Activated CD4-positive, alpha-beta T cell treated with anti-CD3 and anti-CD28 coated beads, Interleukin-2, amount 50 U/mL, for 16 hours (primary cell): ENCODE results near the gene ATP5F1D.
"Not testable (repeated sequence)": the region's sequence is repeated elsewhere in the genome, so short reads cannot be mapped to it uniquely, and the experiment has no call there.

Source experiments
- DNase-seq: peaks from one replicate; pipeline ENCODE4 v3.0.0-alpha.2; 2020

The ATP5F1D gene

DNA sequence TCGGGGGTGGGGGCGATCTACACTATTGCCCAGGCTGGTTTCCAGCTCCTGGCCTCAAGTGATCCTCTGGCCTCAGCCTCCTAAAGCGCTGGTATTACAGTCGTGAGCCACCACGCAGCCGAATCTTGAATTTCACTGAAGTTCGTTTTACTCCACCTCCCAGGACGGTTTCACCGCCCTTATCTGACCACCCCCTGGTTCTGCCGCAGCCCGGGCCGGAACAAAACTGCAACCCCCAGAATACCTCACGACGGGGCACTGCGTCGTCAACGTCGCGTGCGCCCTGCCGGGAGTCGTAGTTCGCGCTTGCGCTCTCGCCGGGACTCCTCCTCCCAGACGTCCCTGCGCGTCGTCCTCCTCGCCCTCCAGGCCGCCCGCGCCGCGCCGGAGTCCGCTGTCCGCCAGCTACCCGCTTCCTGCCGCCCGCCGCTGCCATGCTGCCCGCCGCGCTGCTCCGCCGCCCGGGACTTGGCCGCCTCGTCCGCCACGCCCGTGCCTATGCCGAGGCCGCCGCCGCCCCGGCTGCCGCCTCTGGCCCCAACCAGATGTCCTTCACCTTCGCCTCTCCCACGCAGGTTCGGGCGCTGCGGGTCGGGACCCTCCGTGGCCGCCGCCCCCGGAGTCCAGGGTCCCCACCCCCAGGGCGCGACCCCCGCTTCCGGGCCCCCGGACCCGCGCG is at the start of gene ATP5F1D:
Gene ATP5F1D, plus strand, starts transcription at position 335 of the 679 bp plus-strand sequence. Its CDS starts 100 bp downstream, at position 435.
- peak; percentile 96 for DNase-seq

DNA sequence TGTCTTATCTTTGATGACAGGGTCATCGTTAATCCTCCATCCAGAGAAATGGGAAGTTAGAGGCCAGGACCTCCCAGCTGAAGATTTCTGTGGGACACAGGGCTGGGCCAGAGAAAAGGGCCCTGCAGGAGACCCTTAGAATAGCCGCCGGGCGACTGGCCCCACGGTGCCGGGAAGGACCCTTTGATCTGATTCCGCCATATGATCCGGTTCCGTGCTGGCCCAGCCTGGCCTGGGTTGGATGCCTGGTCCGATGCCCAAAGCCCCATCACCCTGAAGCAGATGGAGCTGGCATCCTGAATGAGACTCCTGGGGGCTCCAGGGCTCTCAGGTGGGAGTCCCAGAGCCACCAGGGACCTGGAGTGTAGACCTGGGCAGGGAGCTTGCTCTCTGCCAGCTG is 42.0 kb upstream of the ATP5F1D start:
- DNase-seq, result no peak

DNA sequence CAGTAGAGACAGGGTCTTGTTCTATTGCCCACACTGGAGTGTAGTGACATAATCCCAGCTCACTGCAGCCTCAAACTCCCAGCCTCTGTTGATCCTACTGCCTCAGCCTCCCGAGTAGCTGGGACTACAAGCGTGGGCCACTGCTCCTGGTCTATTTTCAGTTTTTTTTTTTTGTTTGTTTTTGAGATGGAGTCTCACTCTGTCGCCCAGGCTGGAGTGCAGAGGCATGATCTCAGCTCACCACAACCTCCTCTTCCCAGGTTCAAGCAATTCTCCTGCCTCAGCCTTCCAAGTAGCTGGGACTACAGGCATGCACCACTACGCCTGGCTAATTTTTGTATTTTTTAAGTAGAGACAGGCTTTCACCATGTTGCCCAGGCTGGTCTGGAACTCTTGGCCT is 40.9 kb upstream of the ATP5F1D start:
- not testable (repeated sequence) for DNase-seq

DNA sequence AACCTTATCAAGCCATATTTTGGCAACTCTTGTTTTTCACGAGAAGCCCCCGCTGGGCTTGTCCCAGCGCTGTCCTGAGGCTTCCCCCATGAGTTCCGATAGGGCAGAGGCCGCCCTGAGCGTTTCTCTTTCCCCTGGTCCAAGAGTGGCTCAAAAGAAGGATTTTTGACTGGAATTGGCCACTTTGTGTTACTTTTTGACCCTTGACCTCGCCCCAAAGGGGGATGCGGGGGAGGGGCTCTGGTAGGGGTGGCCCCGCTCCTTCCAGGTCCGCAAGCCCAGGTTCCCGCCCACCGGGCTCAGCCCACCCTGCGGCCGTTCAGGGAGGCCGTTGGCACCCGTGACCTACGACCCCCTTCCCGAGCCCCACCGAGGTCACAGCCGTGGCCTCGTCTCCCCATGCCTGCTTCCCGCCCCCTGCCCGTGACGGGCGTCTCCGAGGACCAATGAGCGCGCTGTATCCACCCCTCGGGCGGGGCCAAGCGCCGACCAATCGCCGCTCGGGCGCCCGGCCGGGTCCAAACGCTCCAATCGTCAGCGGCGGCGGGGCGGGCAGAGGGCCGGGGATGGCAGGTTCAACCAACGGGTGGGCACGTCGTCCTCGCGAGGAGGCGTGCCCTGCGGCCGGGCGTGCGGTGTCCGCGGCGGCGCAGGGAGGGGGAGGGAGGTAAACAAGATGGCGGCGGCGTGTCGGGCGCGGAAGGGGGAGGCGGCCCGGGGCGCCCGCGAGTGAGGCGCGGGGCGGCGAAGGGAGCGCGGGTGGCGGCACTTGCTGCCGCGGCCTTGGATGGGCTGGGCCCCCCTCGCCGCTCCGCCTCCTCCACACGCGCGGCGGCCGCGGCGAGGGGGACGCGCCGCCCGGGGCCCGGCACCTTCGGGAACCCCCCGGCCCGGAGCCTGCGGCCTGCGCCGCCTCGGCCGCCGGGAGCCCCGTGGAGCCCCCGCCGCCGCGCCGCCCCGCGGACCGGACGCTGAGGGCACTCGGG is 36.1 kb upstream of the ATP5F1D start, which contains the start of gene STK11:
Gene STK11, plus strand, starts transcription at position 665 of the 986 bp plus-strand sequence. CDS start 1,136 bp downstream, outside the sequence.
- peak; percentile 99 for DNase-seq

DNA sequence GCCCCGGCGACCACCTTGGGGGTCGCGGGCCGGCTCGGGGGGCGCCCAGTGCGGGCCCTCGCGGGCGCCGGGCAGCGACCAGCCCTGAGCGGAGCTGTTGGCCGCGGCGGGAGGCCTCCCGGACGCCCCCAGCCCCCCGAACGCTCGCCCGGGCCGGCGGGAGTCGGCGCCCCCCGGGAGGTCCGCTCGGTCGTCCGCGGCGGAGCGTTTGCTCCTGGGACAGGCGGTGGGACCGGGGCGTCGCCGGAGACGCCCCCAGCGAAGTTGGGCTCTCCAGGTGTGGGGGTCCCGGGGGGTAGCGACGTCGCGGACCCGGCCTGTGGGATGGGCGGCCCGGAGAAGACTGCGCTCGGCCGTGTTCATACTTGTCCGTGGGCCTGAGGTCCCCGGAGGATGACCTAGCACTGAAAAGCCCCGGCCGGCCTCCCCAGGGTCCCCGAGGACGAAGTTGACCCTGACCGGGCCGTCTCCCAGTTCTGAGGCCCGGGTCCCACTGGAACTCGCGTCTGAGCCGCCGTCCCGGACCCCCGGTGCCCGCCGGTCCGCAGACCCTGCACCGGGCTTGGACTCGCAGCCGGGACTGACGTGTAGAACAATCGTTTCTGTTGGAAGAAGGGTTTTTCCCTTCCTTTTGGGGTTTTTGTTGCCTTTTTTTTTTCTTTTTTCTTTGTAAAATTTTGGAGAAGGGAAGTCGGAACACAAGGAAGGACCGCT is 35.2 kb upstream of the ATP5F1D start:
- DNase-seq, result no peak

DNA sequence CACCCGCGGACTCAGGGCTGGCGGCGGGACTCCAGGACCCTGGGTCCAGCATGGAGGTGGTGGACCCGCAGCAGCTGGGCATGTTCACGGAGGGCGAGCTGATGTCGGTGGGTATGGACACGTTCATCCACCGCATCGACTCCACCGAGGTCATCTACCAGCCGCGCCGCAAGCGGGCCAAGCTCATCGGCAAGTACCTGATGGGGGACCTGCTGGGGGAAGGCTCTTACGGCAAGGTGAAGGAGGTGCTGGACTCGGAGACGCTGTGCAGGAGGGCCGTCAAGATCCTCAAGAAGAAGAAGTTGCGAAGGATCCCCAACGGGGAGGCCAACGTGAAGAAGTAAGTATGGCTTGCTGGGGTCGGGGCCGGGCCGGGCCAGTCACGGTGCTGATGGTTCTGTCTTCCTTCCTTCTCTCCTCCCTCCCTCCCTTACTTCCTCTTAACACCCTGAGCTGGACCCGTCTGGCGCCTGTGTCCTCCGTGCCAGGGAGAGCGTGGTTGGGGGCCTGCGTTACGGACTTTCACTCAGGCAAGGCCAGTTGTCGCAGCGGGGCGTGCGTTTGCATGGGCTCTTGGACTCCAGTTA is 34.6 kb upstream of the ATP5F1D start:
- peak; percentile 35 for DNase-seq

DNA sequence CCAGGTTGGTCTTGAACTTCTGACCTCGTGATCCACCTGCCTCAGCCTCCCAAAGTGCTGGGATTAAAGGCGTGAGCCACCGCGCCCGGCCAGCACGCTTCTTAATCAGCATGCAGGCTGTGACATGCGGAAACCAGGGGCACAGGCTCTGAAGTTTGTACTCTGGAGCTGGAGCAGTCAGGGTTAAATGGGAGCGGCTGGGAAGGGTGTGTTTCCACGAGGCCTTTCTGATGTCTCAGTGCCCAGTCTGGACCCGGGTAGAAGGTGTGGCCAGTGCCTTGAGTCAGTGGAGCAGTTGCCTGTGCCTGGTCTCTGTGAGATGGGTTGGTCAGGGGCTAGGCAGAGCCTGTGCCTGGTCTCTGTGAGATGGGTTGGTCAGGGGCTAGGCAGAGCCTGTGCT is 32.7 kb upstream of the ATP5F1D start:
- DNase-seq, result not testable (repeated sequence)

DNA sequence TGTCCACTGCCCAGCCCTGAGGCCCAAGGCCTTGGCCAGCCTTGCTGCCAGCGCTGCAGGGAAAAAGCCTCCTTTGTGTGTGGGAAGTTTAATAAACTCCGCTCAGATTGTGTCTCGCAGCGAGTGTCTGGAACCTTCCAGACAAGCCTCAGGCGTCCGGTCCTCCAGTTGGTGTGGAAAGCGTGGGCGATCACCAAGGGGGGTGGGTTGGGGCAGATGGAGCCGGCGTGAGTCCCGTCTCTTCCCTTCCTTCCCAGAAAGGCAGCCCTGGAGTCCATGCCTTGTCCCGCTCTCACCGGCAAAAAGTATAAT is 31.4 kb upstream of the ATP5F1D start:
- DNase-seq, result no peak

DNA sequence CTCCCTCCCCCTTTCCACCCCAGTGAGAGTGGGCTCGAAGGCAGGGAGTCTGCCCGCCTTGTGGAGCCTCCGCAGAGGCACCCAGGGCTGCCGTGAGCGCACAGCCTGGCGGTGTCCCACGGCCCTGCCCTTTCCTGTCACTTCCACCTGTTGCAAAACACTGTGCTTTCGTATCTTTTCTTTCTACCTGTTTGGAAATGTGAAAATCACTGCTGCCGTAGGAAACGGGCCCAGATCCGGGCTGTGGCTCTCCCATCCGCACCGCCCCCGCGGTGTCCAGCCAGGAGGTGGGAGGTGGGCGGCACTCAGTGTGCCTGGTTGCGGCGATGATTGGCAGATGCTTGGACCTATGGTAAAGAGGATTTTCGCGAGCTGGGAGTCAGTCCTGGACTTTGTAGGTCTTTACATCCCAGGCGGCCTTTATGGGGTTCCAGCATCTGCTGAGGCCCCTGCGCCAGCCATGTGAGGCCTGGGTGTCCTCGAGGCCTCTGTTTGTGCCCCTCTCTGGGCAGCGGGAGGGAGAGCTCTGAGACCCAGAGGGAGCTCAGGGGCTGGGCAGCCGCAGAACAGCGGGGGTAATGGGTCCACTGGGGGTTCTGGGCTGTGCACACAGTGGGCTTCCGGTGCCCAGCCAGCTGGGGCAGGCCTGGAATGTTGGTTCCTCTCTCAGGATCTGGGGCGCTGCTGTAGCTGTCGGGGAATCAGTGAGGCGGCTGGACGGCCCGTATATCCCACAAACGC is 29.9 kb upstream of the ATP5F1D start:
- DNase-seq, result no peak

DNA sequence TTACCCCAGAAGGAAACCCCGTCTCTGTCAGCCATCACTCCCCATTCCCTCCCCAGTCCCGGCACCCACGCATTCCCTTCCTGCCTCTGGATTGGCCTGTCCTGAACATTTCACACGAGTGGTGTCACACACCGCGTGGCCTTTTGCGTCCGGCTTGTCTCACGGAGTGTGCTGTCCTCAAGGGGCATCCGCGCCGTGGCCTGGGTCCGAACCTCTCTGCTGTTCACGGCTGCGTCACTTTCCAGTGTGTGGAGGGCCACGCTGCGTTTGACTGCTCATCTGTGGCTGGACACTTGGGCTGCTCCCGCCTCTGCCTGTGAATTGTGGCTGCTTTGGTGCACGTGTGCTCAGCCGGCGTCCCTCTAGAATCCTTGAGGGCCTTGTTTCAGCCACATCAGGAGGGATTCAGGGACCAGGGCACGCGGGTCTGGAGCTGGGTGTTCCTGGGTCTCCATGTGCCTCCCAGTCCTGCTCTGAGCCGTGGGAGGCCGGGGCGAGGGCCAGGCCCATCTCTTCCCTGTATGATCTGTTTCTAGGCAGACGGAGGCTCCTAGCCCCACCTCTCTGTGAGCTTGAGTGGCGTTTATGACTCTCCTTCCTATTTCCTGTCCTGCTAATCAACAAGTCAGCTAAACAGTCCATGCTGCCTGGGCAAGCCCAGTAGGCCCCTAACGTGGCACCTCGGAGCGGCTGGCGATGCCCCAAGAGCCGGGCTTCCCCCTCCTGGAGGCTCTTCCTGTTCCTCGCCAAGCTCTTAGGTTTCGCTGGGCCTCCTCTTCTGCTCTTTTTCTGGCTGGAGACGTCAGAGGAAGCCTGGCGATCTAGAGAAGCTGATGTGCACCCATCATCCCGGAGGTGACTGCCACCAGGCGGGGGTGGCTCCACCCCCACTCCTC is 27.9 kb upstream of the ATP5F1D start:
- peak; percentile 75 for DNase-seq

DNA sequence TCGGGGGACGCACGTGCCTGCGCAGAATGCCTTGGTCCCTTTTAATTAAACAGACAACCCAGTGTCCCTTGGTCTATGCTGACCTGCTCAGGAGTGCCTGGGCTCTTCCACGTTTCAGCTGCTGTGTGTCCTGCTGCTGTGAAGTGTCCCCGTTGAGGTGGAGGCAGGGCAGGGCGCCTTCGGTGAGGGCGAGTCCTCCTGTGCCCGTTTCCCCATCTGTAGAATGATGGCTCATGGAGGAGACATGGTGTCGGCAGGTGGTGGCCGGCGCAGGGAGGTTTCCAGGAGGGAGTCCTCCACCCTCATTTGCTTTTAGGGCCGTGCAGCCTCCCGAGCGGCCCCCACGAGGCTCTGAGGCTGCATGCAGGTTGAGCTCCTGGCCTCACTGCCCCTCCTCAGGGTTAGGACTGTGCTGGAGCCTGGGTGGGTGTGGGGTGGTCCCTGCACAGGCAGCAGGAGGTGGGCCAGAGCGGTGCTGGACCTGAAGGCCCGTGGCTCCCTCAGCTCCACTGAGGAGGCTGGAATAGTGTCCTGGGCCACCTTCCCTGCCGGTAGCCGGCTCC is 27.2 kb upstream of the ATP5F1D start:
- DNase-seq, result no peak

DNA sequence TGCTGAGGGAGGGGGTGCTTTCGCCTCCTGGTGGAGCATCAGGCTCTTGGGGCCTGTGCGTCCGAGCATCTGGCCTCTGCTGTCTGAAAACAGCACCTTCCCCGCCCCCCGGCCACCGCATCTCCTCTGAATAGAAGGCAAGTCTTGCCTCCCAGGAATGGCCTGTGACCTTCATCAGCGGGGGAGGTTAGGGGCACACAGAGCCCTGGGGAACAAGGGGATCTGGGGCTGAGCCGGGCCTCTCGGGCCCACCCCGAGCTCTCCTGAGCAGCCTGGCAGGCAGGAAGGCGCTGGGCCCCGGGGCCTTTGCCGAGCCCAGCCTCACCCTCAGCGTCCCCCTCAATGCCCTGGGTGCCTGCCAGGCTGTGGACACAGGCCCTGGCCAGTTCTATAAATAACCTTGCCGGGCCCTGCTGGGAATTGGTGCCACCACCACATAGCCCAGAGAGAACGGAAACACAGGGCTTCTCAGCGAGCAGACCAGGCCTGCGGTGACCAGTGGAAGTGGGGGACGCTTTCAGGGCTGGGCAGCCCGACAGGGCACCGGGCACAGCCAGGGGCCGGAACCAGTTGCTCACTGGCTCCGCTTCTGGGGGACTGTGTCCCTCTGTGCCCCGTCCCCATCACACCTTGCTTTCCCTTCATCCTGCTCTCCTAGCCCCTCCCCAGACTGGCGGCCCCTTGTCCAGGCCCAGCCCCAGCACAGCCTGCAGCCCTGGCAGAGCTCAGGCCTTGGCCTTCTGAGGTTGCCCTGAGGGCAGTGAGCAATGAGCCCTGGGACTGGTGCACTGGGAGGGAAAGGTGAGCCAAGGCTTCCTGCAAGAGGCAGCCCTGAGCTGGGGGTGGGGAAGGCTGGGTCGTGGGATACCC is 26.5 kb upstream of the ATP5F1D start:
- DNase-seq, result no peak

DNA sequence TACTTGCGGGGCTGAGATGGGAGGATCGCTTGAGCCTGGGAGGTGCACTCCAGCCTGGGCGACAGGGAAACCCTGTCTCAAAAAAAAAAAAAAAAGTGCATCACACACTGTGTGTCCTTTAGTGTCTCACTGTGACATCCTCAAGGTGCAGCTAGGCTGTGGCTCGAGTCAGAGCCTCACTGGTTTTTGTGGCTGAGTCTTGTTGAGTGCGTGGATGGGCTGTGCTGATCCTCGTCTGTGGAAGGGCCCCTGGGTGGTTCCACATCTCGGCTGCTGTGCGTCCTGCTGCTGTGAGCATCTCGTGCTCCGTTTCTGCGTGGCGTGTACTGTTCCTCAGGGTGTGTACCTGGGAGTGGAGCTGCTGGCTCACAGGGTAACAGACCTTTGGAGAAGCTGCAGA is 24.8 kb upstream of the ATP5F1D start:
- DNase-seq, result no peak

DNA sequence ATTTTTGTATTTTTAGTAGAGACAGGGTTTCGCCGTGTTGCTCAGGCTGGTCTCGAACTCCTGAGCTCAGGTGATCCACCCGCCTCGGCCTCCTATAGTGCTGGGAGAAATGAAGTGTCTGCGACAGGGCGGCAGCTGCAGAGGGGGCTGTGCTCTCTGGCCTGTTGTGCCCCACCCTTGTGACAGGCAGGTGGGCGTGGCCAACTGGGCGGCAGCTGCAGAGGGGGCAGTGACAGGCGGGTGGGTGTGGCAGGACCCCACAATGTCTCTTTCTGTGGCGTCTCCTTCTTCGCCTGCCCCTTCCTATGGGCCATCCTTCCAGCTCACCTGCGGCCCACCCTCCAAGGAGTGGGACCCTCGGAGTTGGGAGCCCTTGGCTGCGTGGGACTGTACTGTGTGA is 24.2 kb upstream of the ATP5F1D start:
- DNase-seq, result no peak

DNA sequence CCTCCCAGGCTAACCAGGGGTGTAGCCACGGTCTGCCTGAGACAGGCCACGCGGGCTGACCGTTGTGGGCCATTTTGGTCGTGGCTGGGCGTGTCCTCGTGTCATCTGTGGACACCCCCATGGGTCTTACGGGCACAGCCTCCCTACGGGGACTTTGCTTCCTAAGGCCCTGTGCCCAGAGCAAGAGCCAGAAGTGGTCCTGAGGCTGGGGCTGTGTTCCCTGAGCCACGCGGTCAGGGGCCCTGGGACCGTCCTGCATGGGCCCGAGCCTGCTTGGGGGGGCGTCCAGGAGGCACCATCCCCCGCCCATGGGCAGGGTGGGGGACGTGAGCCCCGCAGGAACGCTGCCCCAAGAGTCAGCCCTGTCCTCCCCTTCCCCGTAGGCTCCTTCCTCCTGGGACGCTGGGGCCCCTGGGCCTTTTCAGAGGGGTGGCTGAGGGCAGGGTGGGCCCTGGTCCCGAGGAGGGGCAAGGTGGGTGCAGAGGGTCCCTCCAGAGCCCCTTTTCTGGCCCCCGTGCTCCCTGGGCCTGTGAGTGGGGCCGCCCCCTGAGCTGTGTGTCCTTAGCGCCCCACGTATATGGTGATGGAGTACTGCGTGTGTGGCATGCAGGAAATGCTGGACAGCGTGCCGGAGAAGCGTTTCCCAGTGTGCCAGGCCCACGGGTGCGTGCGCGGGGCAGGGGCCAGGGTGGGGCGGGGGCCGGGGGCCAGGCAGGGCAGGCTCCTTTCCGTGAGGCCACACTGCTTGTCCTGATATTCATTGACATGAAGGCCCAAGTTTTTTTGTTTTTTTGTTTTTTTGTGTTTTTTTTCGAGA is 22.6 kb upstream of the ATP5F1D start:
- DNase-seq, result no peak

DNA sequence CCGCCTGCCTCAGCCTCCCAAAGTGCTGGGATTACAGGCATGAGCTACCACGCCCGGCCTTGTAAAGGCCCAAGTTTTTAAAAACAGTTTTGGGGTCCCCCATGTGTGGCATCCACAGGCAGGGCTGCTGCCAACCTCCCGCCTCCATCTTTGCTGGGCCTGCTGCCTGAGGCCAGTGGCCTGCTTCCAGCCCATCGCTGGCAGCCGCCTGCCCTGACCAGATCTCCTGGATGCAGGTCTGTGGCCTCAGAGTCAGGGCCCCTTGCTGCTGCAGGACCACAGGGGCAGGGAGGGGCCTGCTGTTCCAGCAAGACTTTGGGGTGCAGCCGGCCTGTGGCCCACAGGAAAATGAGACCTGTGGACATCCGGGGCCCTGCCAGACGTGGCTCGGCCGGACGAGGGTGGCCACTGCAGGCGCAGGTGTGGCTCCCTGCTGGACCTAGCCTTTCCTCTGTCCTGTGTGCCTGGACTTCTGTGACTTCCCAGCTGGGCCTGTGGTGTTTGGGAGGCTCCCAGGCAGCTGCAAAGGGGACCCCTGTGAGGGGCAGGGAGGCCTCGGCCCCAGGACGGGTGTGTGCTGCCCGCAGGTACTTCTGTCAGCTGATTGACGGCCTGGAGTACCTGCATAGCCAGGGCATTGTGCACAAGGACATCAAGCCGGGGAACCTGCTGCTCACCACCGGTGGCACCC is 21.6 kb upstream of the ATP5F1D start:
- DNase-seq, result no peak

DNA sequence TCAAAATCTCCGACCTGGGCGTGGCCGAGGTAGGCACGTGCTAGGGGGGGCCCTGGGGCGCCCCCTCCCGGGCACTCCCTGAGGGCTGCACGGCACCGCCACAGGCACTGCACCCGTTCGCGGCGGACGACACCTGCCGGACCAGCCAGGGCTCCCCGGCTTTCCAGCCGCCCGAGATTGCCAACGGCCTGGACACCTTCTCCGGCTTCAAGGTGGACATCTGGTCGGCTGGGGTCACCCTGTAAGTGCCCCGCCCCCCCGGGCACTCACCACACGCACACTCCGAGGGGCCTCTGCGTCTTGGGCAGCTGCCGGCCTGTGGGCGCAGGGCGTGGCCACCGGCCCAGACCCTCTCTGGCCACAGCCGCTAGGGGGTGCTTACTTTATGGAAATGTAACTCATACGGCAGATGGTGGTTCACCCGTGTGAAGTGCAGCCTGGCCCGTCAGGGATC is 21.0 kb upstream of the ATP5F1D start:
- DNase-seq, result no peak
